HG03432 (cell line): ENCODE measurements around the gene BIRC7.

Source experiments
- ATAC-seq: cut with Tn5 transposase; IDR thresholded peaks from one replicate; pipeline ENCODE4 v1.9.1; 2021; ENCODE audit warnings: mild to moderate bottlenecking, moderate library complexity; ENCODE audit not compliant: unreplicated experiment

The BIRC7 gene

GRCh38 chr20:63235399-63235983 is at the start of gene BIRC7:
Gene BIRC7 (plus strand): TSS chr20:63235905. CDS start chr20:63236097, 192 bp downstream.
- ATAC-seq, result no peak

GRCh38 chr20:63186084-63186483 is 49.6 kb upstream of the BIRC7 start:
- ATAC-seq, result no peak

- no peak for ATAC-seq
Measured at GRCh38 chr20:63186528-63187316, 49.0 kb upstream of the BIRC7 start.

- ATAC-seq, result no peak
Measured at GRCh38 chr20:63187338-63188158, 48.2 kb upstream of the BIRC7 start.

- no peak for ATAC-seq
Measured at GRCh38 chr20:63188159-63188442, 47.6 kb upstream of the BIRC7 start.

- no peak for ATAC-seq
Measured at GRCh38 chr20:63188641-63189321, 46.9 kb upstream of the BIRC7 start.

- ATAC-seq, result no peak
Measured at GRCh38 chr20:63189322-63189642, 46.4 kb upstream of the BIRC7 start.

GRCh38 chr20:63189846-63190559 is 45.7 kb upstream of the BIRC7 start:
- no peak for ATAC-seq

GRCh38 chr20:63190828-63191227 is 44.9 kb upstream of the BIRC7 start:
- ATAC-seq, result no peak

- no peak for ATAC-seq
Measured at GRCh38 chr20:63191400-63191799, 44.3 kb upstream of the BIRC7 start.

- no peak for ATAC-seq
Measured at GRCh38 chr20:63192721-63193120, 43.0 kb upstream of the BIRC7 start.

- no peak for ATAC-seq
Measured at GRCh38 chr20:63194007-63194796, 41.5 kb upstream of the BIRC7 start.

GRCh38 chr20:63194797-63195173 is 40.9 kb upstream of the BIRC7 start:
- no peak for ATAC-seq

GRCh38 chr20:63196768-63197470 is 38.8 kb upstream of the BIRC7 start:
- no peak for ATAC-seq

- ATAC-seq, result no peak
Measured at GRCh38 chr20:63198606-63199005, 37.1 kb upstream of the BIRC7 start.

GRCh38 chr20:63202021-63202420 is 33.7 kb upstream of the BIRC7 start:
- ATAC-seq, result no peak

- ATAC-seq, result no peak
Measured at GRCh38 chr20:63202811-63203526, 32.7 kb upstream of the BIRC7 start.

- ATAC-seq, result no peak
Measured at GRCh38 chr20:63204362-63204761, 31.3 kb upstream of the BIRC7 start.

GRCh38 chr20:63205896-63206295 is 29.8 kb upstream of the BIRC7 start:
- ATAC-seq, result no peak
